Measurements from ENCODE around the gene CAPZB.

CAPZB gene

DNA sequence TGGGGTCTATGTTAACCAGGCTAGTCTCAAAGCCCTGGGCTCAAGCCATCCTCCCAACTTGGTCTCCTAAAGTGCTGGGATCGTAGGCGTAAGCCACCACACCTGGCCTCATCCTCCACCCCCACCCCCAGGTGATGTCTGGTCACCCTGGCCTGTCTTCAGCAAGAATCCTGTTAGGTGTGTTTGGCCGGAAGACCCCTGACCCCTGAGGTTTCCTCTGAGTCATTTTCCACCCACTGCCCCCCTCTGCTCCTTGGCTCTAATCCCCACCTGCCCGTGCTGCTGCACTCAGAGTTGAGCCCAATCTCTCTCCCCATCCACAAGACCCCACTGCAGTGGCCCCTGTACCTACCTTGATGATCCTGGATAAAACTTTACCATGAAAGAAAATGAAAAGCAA is 148.1 kb downstream of the CAPZB start:
- Histone ChIP-seq H3K4me3 (ENCODE audit: low read length in 2 of 2) (no peak overlapping the region), H3K27me3 (ENCODE audit: control insufficient read depth in 1 of 2, insufficient read depth in 2 of 2, low read length in 2 of 2) (no peaks in the 10 kb centered on the region), H3K27ac (ENCODE audit: low read length) (no peak overlapping the region), H3K9me3 (ENCODE audit: control insufficient read depth in 2 of 2, low read length in 2 of 2) (no peaks in the 10 kb centered on the region), H3K9ac (ENCODE audit: low read length in 2 of 2) (no peak overlapping the region), H3K36me3 (ENCODE audit: control insufficient read depth in 2 of 2, insufficient read depth in 2 of 2, low read length in 2 of 2) (peaks cover 9 to 11% of the 10 kb centered on the region in 2 donors), H3K4me1 (ENCODE audit: control insufficient read depth, insufficient read depth, low read length) (peaks cover 12% of the 10 kb centered on the region)

DNA sequence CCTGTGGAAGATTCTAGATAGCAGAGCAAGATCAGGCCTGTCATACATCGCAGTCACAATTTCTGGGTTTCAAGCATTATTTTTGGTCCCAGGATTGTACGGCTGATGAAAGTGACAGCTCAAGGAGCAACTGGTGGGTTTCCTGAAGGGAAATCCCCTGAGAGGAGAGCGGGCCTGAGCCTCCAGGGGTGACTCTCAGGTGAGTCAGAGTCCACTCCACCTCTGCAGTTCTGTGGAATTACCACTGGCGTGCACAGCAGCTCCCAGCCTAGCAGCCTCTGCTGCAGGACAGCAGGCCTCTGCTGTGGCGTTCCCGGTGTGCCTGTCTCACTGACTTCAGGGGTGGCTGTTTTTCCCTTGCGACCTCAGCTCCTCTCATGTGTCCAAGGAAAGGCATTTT is 148.8 kb downstream of the CAPZB start:
- Histone ChIP-seq H3K4me3 (ENCODE audit: low read length in 2 of 2) (no peak overlapping the region), H3K27ac (ENCODE audit: low read length) (no peak overlapping the region), H3K9ac (ENCODE audit: low read length in 2 of 2) (no peak overlapping the region)

DNA sequence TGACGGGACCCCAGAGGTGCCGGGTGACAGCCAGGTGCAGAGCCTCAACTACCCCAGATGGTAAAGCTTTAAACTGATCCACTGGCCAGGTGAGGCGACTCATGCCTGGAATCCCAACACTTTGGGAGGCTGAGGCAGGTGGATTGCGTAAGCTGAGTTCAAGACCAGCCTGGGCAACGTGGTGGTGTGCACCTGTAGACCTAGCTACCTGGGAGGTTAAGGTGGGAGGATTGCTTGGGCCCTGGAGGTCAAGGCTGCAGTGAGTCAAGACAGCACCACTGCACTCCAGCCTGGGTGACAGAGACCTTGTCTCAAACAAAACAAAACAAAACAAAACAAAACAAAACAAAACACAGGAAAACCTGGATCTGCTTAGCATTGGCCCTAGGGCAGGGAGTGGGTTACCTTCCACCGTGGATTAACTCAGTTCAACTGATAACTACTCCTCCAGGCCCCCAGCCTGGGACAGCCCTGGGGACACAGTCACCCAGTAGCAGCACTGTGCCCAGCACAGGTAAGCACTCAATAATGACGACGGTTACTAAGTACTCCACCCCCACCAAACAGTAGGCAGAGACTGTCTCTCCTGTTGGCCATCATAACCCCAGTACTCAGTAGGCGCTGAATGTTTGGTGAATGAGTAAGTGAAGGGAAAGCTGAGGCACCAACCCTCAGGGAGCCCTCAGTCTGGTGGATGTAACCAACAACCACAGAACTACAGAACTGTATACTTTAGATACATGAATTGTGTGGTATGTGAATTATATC is 151.6 kb downstream of the CAPZB start:
- Histone ChIP-seq H3K27ac (ENCODE audit: low read length) (no peak overlapping the region), H3K4me1 (ENCODE audit: control insufficient read depth, insufficient read depth, low read length) (no peaks in the 10 kb centered on the region), H3K36me3 (ENCODE audit: control insufficient read depth in 2 of 2, insufficient read depth in 2 of 2, low read length in 2 of 2) (peaks cover 0 to 6% of the 10 kb centered on the region in 2 donors)

More for the DNA sequence above, 148.8 kb downstream of the CAPZB start:
- Histone ChIP-seq H3K27me3 (ENCODE audit: control insufficient read depth in 1 of 2, insufficient read depth in 2 of 2, low read length in 2 of 2) (no peaks in the 10 kb centered on the region), H3K36me3 (ENCODE audit: control insufficient read depth in 2 of 2, insufficient read depth in 2 of 2, low read length in 2 of 2) (peaks cover 7 to 9% of the 10 kb centered on the region in 2 donors), H3K9me3 (ENCODE audit: control insufficient read depth in 2 of 2, low read length in 2 of 2) (no peaks in the 10 kb centered on the region), H3K4me1 (ENCODE audit: control insufficient read depth, insufficient read depth, low read length) (peaks cover 5% of the 10 kb centered on the region)

DNA sequence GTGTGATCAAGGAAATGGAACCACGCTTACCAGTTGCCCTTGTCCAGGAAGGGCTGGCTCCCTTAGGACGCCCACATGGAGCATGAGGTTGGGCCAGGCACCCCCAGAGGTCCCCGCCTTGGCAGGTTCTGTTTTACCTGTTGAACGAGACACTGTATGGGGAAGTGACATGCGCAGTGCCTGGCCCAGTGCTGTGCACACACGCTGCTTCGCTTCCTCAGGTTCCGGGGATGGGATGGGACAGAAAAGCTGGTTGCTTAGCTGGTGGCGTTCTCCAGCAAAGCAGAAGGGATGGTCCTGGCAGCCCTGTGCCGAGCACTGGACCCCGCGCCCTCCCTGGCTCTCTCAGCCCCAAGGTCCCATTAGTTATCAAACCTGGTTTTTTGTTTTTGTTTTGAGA is 152.5 kb downstream of the CAPZB start:
- Histone ChIP-seq H3K4me3 (ENCODE audit: low read length in 2 of 2) (no peak overlapping the region), H3K9ac (ENCODE audit: low read length in 2 of 2) (no peak overlapping the region), H3K4me1 (ENCODE audit: control insufficient read depth, insufficient read depth, low read length) (no peaks in the 10 kb centered on the region), H3K36me3 (ENCODE audit: control insufficient read depth in 2 of 2, insufficient read depth in 2 of 2, low read length in 2 of 2) (peaks cover 3 to 9% of the 10 kb centered on the region in 2 donors), H3K27me3 (ENCODE audit: control insufficient read depth in 1 of 2, insufficient read depth in 2 of 2, low read length in 2 of 2) (no peaks in the 10 kb centered on the region), H3K27ac (ENCODE audit: low read length) (no peak overlapping the region), H3K9me3 (ENCODE audit: control insufficient read depth in 2 of 2, low read length in 2 of 2) (no peaks in the 10 kb centered on the region)

More for the DNA sequence above, 151.6 kb downstream of the CAPZB start:
- Histone ChIP-seq H3K9ac (ENCODE audit: low read length in 2 of 2) (no peak overlapping the region), H3K9me3 (ENCODE audit: control insufficient read depth in 2 of 2, low read length in 2 of 2) (no peaks in the 10 kb centered on the region), H3K4me3 (ENCODE audit: low read length in 2 of 2) (no peak overlapping the region), H3K27me3 (ENCODE audit: control insufficient read depth in 1 of 2, insufficient read depth in 2 of 2, low read length in 2 of 2) (no peaks in the 10 kb centered on the region)

- Histone ChIP-seq H3K4me3 (ENCODE audit: low read length in 2 of 2) (no peak overlapping the region), H3K36me3 (ENCODE audit: control insufficient read depth in 2 of 2, insufficient read depth in 2 of 2, low read length in 2 of 2) (peaks cover 7 to 19% of the 10 kb centered on the region in 2 donors), H3K9ac (ENCODE audit: low read length in 2 of 2) (no peak overlapping the region)
Observed at GRCh38 chr1:19331262-19331878, 154.0 kb downstream of the CAPZB start.

GRCh38 chr1:19330449-19331135 is 154.7 kb downstream of the CAPZB start:
- Histone ChIP-seq H3K9ac (ENCODE audit: low read length in 2 of 2) (no peak overlapping the region), H3K9me3 (ENCODE audit: control insufficient read depth in 2 of 2, low read length in 2 of 2) (no peaks in the 10 kb centered on the region), H3K4me1 (ENCODE audit: control insufficient read depth, insufficient read depth, low read length) (no peaks in the 10 kb centered on the region), H3K27me3 (ENCODE audit: control insufficient read depth in 1 of 2, insufficient read depth in 2 of 2, low read length in 2 of 2) (no peaks in the 10 kb centered on the region), H3K36me3 (ENCODE audit: control insufficient read depth in 2 of 2, insufficient read depth in 2 of 2, low read length in 2 of 2) (peaks cover 15 to 25% of the 10 kb centered on the region in 2 donors), H3K4me3 (ENCODE audit: low read length in 2 of 2) (no peak overlapping the region), H3K27ac (ENCODE audit: low read length) (no peak overlapping the region)

More at GRCh38 chr1:19331262-19331878, 154.0 kb downstream of the CAPZB start:
- H3K4me1 ChIP-seq (ENCODE audit: control insufficient read depth, insufficient read depth, low read length), result no peaks in the 10 kb centered on the region
- H3K9me3 ChIP-seq (ENCODE audit: control insufficient read depth in 2 of 2, low read length in 2 of 2), result no peaks in the 10 kb centered on the region
- H3K27me3 ChIP-seq (ENCODE audit: control insufficient read depth in 1 of 2, insufficient read depth in 2 of 2, low read length in 2 of 2), result no peaks in the 10 kb centered on the region
- no peak overlapping the region for H3K27ac ChIP-seq (ENCODE audit: low read length)

- Histone ChIP-seq H3K27me3 (ENCODE audit: control insufficient read depth in 1 of 2, insufficient read depth in 2 of 2, low read length in 2 of 2) (no peaks in the 10 kb centered on the region), H3K36me3 (ENCODE audit: control insufficient read depth in 2 of 2, insufficient read depth in 2 of 2, low read length in 2 of 2) (peaks cover 15 to 33% of the 10 kb centered on the region in 2 donors), H3K4me3 (ENCODE audit: low read length in 2 of 2) (no peak overlapping the region), H3K9ac (ENCODE audit: low read length in 2 of 2) (no peak overlapping the region), H3K9me3 (ENCODE audit: control insufficient read depth in 2 of 2, low read length in 2 of 2) (no peaks in the 10 kb centered on the region), H3K27ac (ENCODE audit: low read length) (no peak overlapping the region), H3K4me1 (ENCODE audit: control insufficient read depth, insufficient read depth, low read length) (no peaks in the 10 kb centered on the region)
Observed at GRCh38 chr1:19329611-19330010, 155.7 kb downstream of the CAPZB start.

- Histone ChIP-seq H3K4me1 (ENCODE audit: control insufficient read depth, insufficient read depth, low read length) (no peaks in the 10 kb centered on the region), H3K27me3 (ENCODE audit: control insufficient read depth in 1 of 2, insufficient read depth in 2 of 2, low read length in 2 of 2) (no peaks in the 10 kb centered on the region), H3K27ac (ENCODE audit: low read length) (no peak overlapping the region), H3K4me3 (ENCODE audit: low read length in 2 of 2) (no peak overlapping the region), H3K9ac (ENCODE audit: low read length in 2 of 2) (no peak overlapping the region), H3K9me3 (ENCODE audit: control insufficient read depth in 2 of 2, low read length in 2 of 2) (no peaks in the 10 kb centered on the region), H3K36me3 (ENCODE audit: control insufficient read depth in 2 of 2, insufficient read depth in 2 of 2, low read length in 2 of 2) (peaks cover 15 to 37% of the 10 kb centered on the region in 2 donors)
Observed at GRCh38 chr1:19329188-19329587, 156.2 kb downstream of the CAPZB start.

DNA sequence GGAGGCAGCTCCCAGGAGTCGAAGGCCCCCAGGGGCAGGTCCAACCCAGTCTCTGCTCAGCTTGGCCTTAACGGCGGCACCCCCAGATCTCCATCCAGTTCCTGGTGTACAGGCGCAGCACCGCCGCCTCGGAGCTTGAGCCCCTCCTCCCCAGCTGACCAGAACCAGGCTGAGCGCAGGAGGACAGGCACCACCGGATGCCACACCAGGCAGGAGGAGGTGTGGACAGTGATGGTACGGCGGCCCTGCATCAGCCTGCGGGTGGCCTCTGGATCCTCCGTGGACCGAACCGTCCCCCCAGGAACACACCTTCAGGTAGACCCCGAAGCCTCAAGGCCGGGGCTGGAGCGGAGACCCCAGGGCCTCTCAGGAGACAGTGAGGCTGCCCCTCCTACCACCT is 156.9 kb downstream of the CAPZB start:
- H3K4me3 ChIP-seq (ENCODE audit: low read length in 2 of 2), result no peak overlapping the region
- no peak overlapping the region for H3K27ac ChIP-seq (ENCODE audit: low read length)
- peaks cover 20 to 39% of the 10 kb centered on the region in 2 donors for H3K36me3 ChIP-seq (ENCODE audit: control insufficient read depth in 2 of 2, insufficient read depth in 2 of 2, low read length in 2 of 2)
- no peaks in the 10 kb centered on the region for H3K9me3 ChIP-seq (ENCODE audit: control insufficient read depth in 2 of 2, low read length in 2 of 2)
- no peak overlapping the region for H3K9ac ChIP-seq (ENCODE audit: low read length in 2 of 2)
- H3K27me3 ChIP-seq (ENCODE audit: control insufficient read depth in 1 of 2, insufficient read depth in 2 of 2, low read length in 2 of 2), result no peaks in the 10 kb centered on the region
- no peaks in the 10 kb centered on the region for H3K4me1 ChIP-seq (ENCODE audit: control insufficient read depth, insufficient read depth, low read length)

GRCh38 chr1:19327736-19328135 is 157.6 kb downstream of the CAPZB start:
- Histone ChIP-seq H3K27ac (ENCODE audit: low read length) (no peak overlapping the region), H3K4me3 (ENCODE audit: low read length in 2 of 2) (no peak overlapping the region), H3K36me3 (ENCODE audit: control insufficient read depth in 2 of 2, insufficient read depth in 2 of 2, low read length in 2 of 2) (peaks cover 20 to 39% of the 10 kb centered on the region in 2 donors), H3K9ac (ENCODE audit: low read length in 2 of 2) (no peak overlapping the region), H3K27me3 (ENCODE audit: control insufficient read depth in 1 of 2, insufficient read depth in 2 of 2, low read length in 2 of 2) (no peaks in the 10 kb centered on the region), H3K4me1 (ENCODE audit: control insufficient read depth, insufficient read depth, low read length) (no peaks in the 10 kb centered on the region), H3K9me3 (ENCODE audit: control insufficient read depth in 2 of 2, low read length in 2 of 2) (no peaks in the 10 kb centered on the region)
